Activated T-cell treated with anti-CD3 and anti-CD28 coated beads for 1 hour (primary cell): ENCODE results near the gene MUC20.
"Not testable (repeated sequence)": the region's sequence is repeated elsewhere in the genome, so short reads cannot be mapped to it uniquely, and the experiment has no call there.

Experiments
- DNase-seq: peaks from one replicate; pipeline ENCODE4 v3.0.0-alpha.2; 2020; ENCODE audit warnings: low read depth

The MUC20 gene

DNA sequence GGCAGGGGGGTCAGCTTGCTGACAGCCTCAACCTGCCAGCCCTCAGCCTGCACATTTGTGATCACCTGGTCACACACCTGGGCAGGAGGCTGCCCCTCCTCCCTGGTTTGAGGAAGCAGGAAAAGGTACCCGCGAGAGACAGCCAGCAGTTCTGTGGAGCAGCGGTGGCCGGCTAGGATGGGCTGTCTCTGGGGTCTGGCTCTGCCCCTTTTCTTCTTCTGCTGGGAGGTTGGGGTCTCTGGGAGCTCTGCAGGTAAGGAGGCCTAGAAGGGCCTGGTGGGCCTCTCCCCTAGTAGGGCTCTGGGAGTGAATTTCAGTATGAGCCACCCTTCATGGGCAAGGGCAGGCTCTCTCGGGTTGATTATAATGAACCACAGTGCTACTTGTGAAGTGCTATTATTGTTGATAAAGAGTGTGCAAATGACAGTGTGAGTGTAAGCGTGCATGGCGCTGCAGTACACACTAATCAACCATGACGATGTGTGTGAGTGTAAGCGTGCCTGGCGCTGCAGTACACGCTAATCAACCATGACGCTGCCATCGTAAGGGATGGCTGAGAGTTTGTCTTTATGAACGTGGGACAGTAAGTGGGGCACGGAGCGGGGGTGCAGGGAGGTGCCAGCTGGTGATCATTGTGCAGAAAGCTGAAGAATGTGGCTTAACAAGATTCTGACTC lies at the start of gene MUC20:
Gene MUC20, plus strand, starts transcription at position 148 of the 676 bp plus-strand sequence. Its CDS starts 30 bp downstream, at position 178.
- DNase-seq = not testable (repeated sequence)

- DNase-seq = not testable (repeated sequence)
These were observed 49.5 kb upstream of the MUC20 start for GRCh38 chr3:195671283-195671682.

DNA sequence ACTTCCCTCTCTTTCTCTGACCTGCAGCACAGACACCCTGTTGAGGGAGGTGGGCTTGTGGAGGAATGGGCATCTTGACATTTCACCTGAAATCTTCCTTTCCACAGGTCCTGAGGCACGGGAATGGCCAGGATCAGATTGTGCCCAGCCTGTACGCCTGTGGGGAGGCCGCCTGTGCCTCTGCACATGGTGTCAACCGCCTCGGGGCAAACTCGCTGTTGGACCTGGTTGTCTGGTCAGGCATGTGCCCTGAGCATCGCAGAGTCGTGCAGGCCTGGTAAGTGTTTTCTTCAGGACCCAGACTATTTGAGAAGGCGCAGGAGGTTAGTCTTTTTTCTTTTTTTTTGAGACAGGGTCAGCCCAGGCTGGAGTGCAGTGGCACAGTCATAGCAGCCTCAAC lies 47.1 kb upstream of the MUC20 start:
- not testable (repeated sequence) for DNase-seq

DNA sequence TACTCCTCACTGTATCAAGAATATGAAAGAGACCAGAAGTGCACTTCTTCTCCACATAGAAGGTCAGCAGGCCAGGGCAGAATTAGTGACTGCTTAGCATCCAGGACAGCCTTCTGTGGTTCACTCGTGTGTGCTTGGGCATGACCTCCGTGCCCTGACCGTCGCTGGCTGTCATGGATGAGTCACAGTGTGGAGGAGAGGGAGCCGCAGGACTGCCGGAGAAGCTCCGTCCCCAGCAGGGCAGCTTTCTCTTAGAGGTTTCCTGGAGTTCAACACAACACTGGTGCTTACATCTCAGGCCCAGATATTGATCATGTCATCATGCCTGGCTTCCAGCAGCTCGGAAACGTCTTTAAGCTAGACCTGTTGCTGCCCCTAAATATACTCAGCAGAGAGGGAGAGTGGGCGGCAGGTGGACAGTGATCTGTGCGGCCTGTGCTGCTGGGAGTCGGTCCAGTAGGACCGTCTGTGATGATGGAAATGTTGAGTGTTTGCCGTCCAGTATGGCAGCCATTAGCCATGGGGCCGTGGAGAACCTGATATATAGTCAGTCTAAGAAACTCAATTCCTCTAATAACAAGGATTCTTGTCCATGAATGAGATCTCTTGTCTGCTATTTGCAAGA lies 42.3 kb upstream of the MUC20 start:
- not testable (repeated sequence) for DNase-seq

DNA sequence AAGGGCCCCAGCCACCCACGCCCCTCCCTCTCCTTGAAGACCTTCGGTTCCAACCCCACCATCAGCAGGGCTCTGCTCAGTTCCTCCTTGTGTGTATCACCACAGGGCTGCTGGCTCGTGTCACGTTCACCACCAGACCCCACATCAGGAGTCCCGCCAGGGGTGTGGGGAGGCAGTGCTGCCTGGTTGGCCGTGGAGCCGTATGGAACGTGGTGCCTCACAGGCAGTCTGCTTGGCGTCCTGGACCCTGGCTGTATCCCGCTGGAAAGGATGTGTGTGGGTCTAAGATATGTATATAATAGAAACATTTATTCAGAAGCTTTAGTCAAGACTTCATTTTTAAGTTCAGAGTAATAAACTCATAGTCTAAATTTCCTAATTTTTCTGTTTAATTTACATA lies 40.1 kb upstream of the MUC20 start:
- not testable (repeated sequence) for DNase-seq

- not testable (repeated sequence) for DNase-seq
These were observed 39.2 kb upstream of the MUC20 start for GRCh38 chr3:195681458-195682103.

- not testable (repeated sequence) for DNase-seq
These were observed 38.6 kb upstream of the MUC20 start for GRCh38 chr3:195682104-195682742.

- not testable (repeated sequence) for DNase-seq
These were observed 36.9 kb upstream of the MUC20 start for GRCh38 chr3:195683722-195684526.

DNA sequence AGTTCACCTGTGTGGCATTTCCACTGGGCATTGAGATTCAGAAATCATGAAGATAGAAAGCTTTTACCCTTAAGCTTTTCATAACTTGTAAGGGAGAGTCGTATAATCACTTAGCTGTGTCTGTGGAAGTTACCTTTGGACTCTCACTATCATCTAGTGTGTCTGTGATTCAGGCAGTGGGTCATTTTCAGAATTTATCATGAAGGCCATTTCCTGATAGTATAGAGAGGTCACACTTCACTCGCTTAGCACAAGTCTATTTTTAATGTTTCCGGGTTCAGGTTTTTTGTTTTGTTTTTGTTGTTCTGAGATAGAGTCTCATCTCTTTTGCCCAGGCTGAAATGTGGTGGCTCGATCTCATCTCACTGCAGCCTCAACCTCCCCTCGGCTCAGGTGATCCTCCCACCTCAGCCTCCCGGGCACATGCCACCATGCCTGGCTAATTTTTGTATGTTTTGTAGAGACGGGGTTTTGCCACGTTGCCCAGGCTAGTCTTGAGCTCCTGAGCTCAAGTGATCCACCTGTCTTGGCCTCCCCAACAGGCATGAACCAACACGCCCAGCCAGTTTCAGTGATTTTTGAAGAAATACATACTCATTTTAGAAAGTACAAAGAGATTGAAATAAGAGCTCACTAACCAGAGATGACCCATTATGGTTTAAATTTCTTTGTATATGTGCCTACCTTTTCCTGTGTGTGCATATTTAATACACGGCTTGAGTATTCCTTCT lies 36.1 kb upstream of the MUC20 start:
- not testable (repeated sequence) for DNase-seq

GRCh38 chr3:195686537-195687208 lies 34.1 kb upstream of the MUC20 start:
- DNase-seq = not testable (repeated sequence)

DNA sequence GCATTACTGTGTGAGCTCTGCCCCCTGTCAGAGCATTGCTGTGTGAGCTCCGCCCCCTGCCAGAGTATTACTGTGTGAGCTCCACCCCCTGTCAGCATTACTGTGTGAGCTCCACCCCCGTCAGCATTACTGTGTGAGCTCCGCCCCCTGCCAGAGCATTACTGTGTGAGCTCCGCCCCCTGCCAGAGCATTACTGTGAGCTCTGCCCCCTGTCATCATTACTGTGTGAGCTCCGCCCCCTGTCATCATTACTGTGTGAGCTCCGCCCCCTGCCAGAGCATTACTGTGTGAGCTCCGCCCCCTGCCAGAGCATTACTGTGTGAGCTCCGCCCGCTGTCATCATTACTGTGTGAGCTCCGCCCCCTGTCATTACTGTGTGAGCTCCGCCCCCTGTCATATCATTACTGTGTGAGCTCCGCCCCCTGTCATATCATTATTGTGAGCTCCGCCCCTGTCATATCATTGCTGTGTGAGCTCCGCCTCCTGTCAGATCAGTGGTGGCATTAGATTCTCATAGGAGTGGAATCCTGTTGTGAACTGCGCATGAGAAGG lies 33.5 kb upstream of the MUC20 start:
- DNase-seq = not testable (repeated sequence)

DNA sequence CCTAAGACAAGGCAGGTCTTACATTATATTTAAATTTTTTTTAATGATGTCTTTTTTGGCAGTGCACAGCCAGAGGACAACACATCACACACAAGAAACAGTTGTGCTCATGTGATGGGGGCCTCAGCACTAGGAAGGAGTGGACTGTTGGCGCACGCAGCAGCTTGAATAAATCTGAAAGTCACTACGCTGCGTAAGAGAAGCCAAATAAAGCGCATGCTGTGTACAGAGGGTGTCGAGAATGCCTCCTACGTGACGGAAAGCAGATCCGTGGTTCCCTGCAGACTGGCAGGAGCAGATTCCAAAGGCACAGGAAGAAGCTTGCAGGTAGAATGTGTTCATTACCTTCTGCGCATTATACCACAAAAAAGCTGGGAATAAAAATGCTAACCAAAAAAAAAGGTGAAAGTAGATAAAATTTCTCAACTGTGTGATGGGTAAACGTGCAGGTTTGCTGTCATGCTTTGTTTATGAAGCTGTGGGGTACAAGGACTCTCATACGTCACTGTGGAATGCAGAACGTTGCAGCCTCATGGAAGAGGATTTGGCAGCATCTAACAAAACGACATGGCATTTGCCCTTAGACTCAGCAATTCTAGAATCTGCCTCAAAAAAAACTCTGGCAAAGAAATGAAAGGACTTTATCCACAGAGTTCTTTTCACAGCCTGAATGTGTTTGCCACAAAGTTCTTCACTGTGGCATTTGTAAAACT lies 32.2 kb upstream of the MUC20 start:
- not testable (repeated sequence) for DNase-seq

DNA sequence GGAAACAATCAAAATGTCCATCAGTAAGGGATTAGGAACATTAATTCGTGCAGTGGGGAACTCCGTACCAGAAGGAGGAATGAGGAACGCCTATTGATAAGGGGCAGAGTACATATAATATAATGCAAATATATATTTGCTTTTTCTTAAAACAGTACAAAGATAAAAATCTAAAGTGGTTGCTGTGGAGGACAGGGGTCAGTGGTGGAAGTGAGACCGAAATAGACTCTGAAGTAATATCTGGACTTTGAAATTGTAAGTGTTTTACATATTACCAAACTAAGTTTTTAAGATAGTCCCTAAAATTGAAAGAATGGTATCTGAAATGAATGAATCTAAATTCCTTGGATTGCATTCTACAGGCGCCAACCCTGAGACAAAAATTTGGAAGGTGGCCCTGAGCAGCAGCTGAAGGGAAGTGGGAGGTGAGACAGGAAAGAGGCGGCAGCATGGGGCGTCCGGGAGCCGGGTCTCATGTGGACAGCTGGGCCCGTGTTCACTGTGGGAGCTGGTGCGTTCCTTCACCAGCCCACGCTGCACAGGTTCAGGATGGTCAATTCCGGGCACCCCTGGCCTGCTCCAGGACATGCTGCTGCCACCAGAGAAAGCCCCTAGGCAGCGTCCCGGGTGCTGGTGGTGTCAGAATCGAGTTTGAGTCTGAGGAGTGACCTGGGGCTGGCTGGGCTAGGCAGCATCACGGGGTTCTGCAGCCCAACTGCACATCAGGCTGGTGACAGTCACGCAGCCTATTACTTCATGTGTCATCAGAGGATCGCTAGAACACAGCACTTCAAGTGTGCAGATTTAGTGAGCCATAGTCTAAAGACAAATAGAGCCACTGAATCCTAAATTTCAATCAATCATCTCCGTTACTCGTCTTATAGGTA lies 31.4 kb upstream of the MUC20 start:
- DNase-seq = not testable (repeated sequence)

DNA sequence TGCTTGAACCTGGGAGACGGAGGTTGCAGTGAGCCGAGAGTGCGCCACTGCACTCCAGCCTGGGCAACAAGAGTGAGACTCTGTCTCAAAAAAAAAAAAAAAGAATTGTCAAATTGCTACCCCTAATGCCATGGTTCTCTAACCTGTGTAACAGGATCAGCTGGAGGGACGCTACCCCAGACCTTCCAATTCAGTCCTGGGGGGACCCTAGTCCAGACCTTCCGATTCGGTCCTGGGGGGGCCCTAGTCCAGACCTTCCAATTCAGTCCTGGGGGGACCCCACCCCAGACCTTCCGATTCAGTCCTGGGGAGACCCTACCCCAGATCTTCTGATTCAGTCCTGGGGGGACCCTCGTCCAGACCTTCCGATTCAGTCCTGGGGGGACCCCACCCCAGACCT lies 29.8 kb upstream of the MUC20 start:
- DNase-seq = no peak

GRCh38 chr3:195691596-195692353 lies 29.0 kb upstream of the MUC20 start:
- not testable (repeated sequence) for DNase-seq

DNA sequence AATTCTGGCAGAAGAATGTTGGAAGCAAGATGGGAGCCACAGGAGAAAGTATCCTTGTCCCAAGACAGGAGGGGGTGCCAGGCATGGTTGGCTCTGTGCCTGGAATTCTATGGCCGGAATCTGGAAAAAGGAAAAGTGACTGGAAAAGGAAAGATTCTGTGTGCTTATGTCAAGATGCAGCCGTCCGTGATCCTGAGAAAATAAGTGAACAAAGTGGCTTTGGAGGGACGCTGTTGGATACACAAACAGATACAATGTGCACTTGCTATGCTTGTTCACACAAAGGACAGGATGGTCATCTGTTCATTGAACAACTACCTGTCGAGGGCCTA lies 28.5 kb upstream of the MUC20 start:
- DNase-seq = no peak

DNA sequence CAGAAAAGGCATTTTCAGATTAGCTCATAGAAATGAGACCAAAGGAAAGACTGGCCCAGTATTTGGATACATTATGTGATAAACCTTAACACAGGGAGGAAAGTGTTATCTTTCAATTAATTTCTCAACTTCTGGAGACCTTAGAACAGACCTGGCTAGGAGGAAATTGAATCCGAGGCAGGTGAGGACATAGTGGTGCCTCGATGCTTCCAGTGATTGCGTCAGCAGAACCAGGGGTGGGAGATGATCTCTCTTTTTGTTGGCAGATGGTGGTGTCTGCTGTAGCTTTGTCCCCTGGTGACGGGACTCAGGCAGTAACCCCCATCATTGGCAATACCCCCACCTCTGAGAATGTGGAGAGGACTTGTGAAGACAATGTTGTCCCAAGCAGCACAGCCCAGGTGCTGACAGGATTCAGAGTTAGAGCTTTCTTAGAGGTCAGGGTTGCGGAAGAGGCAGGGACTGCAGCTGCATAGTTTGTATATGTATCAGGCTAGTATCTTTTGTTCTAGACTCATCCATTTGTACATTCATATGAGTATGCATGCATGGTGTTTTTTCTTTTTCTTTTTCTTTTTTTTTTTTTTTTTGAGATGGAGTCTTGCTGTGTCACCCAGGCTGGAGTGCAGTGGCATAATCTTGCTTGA lies 27.9 kb upstream of the MUC20 start:
- DNase-seq = no peak
